GM19043 (cell line): ENCODE data around the gene ADGRL4.
"Not testable (repeated sequence)": the region's sequence is repeated elsewhere in the genome, so short reads cannot be mapped to it uniquely, and the experiment has no call there.

Experiments used
- ATAC-seq: cut with Tn5 transposase; IDR thresholded peaks from one replicate; pipeline ENCODE4 v1.9.1; 2021; ENCODE audit warnings: low read depth; ENCODE audit not compliant: unreplicated experiment

ADGRL4 gene

GRCh38 chr1:79006564-79006963 is at the start of gene ADGRL4:
Gene ADGRL4 (minus strand): TSS chr1:79006730. CDS start chr1:79006654, 76 bp downstream.
- ATAC-seq = no peak

GRCh38 chr1:79055856-79056255 is 49.3 kb upstream of the ADGRL4 start:
- ATAC-seq = no peak

- ATAC-seq = peak; percentile 98
Measured at GRCh38 chr1:79052829-79053449, 46.4 kb upstream of the ADGRL4 start.

GRCh38 chr1:79044974-79045650 is 38.6 kb upstream of the ADGRL4 start:
- ATAC-seq = no peak

GRCh38 chr1:79043506-79043905 is 37.0 kb upstream of the ADGRL4 start:
- ATAC-seq = no peak

GRCh38 chr1:79042539-79042938 is 36.0 kb upstream of the ADGRL4 start:
- no peak for ATAC-seq

GRCh38 chr1:79042117-79042516 is 35.6 kb upstream of the ADGRL4 start:
- ATAC-seq = peak; percentile 61

- ATAC-seq = no peak
Measured at GRCh38 chr1:79041666-79042065, 35.1 kb upstream of the ADGRL4 start.

- ATAC-seq = peak; percentile 79
Measured at GRCh38 chr1:79040424-79041082, 34.0 kb upstream of the ADGRL4 start.

- ATAC-seq = no peak
Measured at GRCh38 chr1:79037085-79037484, 30.6 kb upstream of the ADGRL4 start.

- no peak for ATAC-seq
Measured at GRCh38 chr1:79012500-79012899, 6.0 kb upstream of the ADGRL4 start.

GRCh38 chr1:79010589-79010988 is 4.1 kb upstream of the ADGRL4 start:
- ATAC-seq = no peak

- ATAC-seq = no peak
Measured at GRCh38 chr1:79005945-79006344, 585 bp downstream of the ADGRL4 start.

GRCh38 chr1:79004916-79005315 is 1.6 kb downstream of the ADGRL4 start:
- ATAC-seq = no peak

- no peak for ATAC-seq
Measured at GRCh38 chr1:78996791-78997190, 9.7 kb downstream of the ADGRL4 start.

- no peak for ATAC-seq
Measured at GRCh38 chr1:78987042-78987441, 19.5 kb downstream of the ADGRL4 start.

- no peak for ATAC-seq
Measured at GRCh38 chr1:78980511-78980910, 26.0 kb downstream of the ADGRL4 start.

GRCh38 chr1:78972723-78973122 is 33.8 kb downstream of the ADGRL4 start:
- no peak for ATAC-seq

- not testable (repeated sequence) for ATAC-seq
Measured at GRCh38 chr1:78967091-78967490, 39.4 kb downstream of the ADGRL4 start.

GRCh38 chr1:78958711-78959110 is 47.8 kb downstream of the ADGRL4 start:
- ATAC-seq = no peak

GRCh38 chr1:78950826-78951225 is 55.7 kb downstream of the ADGRL4 start:
- ATAC-seq = no peak

GRCh38 chr1:78949227-78949626 is 57.3 kb downstream of the ADGRL4 start:
- ATAC-seq = no peak
